Measurements from ENCODE around the gene AP5B1.

AP5B1 gene

DNA sequence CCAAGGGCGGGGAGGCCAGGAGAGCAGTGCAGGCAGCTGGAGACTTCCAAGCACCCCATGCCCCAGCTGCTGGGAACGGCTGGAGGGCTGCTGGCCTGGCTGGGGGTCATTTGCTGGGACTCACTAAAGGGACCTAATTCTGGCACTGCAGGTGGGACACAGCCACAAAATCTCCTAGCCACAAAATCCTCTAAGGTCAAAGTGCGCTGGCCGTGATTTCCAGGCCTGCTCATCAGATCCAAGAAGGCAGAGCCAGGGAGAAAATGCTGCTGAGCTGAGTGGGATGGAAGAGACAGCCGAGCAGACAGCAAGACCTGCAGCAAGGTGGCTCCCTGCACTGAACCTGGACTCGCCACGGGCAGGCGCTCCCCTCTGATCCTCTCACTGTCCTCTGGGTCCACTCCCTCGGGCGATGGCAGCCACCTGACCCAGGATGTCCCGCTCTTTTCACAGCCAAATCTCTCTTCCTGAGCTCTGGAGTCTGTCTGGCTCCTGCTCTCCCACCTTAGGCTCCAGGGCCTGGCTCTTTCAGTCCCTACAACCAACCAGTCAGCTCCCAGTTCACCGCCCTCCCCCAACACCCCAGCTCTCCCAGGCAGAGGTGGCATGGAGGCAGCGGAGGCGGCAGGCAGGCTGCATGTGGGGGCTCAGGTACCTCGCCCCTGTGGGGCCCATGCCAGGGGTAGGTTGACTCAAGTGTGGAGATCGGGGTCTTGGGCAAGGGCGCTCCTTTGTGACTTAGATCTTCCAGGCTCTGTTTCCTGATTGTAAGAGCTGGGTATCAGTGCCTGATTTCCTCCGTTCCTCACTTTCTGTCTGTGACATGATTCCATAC is 20.6 kb upstream of the AP5B1 start:
- no peak for DNase-seq (ENCODE audit: low read depth, low spot score)

DNA sequence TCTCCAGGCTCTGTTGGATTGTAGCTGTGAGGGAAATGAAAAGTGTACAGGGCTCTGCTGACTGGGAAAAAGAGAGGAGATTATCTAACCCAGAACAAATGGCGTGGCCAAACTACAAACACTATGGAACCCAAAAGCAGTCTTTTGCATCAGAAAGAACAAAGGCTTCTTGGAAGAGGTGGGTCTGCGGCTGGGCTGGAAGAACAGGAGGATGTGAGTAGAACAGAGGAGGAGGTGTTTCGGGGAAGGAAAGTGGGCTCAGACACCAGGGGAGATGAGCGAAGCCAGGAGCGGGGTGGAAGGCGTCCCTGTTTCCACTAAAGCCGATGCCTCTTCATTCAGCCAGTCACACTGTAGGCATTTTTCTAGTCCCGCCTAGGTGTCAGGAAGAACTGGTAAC is 18.1 kb upstream of the AP5B1 start:
- DNase-seq (ENCODE audit: low read depth, low spot score): no peak

DNA sequence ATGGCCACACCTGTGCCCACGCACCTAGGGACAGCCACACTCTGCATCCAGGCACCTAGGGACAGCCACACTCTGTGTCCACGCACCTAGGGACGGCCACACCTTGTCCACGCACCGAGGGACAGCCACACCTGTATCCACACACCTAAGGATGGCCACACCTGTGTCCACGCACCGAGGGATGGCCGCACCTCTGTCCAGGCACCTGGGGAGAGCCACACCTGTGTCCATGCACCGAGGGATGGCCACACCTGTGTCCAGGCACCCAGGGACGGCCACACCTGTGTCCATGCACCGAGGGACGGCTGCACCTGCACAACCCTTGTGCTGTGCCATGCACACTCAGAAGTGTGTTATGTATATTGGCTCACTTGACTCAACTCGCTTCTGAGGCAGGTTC is 16.9 kb upstream of the AP5B1 start:
- DNase-seq (ENCODE audit: low read depth, low spot score): no peak

DNA sequence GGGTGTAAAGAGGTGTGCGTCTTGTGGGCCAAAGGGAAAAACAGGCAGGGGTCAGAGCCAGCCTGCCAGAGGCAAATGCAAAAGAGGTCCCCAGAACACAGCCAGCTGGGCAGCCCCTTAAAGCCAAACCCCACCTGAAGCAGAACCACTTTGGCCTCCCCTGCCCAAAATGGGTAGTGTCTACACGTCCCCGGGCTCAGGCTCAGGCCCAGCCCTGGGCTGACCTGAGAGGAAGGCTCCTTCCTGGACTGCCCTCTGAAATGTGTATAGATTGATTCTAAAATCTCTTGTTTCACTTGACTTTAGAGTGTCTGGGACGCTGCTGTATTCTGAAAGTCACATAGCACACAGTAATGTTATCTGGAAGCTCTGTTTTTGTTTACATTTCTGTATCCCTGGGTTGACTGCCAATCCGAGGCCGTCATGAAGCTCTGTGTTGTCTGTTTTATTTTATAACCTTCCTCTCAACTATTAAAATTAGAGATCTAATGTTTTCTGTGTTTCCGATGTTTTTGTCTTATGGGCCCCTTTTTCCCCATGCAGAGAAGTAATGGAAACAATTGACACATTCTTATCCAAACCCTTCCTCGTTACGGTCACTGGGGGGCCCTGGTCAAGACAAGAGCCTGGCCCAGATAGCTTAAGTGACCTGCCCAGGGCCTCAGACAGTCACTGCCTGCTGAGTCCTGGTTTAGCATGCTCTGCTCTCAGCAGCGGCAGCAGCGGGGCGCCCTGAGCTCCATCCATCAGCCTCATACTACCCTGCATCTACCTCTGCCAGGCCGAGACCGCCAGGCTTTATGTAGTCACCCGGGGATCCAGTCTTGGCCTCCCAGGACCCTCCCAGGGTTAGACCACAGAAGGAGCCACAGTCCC is 16.2 kb upstream of the AP5B1 start:
- no peak for DNase-seq (ENCODE audit: low read depth, low spot score)

DNA sequence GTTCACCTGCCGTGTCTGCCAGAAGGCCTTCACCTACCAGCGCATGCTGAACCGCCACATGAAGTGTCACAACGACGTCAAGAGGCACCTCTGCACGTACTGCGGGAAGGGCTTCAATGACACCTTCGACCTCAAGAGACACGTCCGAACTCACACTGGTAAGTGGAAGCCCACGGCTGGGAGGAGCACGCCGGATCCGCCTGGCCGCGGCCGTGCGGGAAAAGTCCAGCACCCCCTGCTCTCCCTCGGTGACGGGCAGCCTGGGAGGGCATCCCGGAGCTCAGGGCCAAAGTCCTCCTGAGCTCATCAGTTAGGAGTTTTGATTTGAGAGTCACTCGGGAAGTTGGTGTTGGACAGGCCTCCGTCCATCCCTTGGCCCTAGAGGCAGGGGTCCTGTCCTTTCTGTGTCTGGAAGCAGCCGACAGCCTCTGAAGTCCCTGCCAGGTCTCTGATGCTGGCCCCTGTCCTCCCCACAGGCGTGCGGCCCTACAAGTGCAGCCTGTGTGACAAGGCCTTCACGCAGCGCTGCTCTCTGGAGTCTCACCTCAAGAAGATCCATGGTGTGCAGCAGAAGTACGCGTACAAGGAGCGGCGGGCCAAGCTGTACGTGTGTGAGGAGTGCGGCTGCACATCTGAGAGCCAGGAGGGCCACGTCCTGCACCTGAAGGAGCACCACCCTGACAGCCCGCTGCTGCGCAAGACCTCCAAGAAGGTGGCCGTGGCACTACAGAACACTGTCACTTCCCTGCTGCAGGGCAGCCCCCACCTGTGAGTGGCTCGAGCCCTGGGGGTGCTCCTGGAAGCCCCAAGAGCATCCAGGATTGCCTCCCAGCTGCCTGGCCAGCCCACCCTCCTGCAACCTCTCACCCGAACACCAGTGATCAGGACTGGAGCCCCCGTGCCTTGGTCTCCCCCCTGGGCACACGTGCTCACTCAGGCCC is 14.1 kb upstream of the AP5B1 start:
- DNase-seq (ENCODE audit: low read depth, low spot score): no peak

DNA sequence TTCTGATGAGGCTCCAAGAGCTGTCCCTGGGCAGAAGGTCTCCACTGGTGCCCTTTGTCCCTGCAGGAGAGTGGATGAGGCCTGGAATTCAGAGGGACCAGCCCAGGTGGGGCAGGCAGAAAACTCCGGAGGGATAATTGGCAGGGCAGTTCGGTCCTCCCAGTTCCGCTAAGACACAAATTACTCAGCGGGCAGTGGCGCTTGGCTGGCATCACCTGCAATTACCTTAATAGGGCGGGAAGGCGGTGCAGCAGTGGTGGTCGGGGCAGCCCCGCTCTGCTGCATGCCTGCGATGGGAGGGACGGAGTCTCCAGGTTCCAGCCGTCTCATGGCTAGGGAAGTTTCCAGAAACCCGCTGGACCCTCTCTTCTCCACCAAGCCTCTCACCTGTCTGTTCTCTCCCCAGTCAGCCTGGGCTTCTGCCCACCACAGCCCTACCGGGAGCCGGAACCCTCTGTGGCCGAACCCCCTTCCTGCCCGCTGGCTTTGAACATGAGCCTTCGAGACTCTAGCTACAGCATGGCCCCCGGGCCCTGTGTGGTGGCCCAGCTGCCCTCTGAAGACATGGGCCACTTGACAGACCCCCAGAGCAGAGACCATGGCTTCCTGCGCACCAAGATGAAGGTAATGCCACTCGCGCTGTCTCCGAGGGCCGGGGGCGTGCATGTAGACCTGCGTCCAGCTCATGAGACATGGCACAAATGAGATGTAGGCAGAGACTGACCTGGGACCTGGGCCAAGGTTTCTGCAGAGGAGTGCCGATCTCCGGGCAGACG is 13.0 kb upstream of the AP5B1 start:
- no peak for DNase-seq (ENCODE audit: low read depth, low spot score)

DNA sequence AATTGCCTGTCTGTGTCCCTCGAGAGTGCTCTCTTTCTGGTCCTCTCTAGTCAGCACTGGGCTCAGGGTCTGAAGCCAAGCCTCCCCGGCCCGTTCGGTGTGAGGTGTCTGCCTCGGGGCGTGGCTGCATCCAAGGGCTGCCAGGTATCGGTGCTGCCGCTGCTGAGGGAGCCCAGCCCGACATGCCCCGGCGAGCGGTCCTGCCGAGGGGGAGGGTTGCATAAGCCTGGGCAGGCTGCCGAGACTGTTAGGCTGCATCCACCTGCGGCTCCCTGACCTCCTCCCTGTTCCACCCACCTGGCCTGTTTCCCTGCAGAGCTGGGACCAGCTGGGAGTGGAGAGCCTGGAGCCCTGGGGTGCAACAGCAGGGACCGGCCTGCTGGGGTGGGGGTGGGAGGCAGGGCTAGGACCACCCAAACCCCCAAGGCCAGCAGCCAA is 12.4 kb upstream of the AP5B1 start:
- no peak for DNase-seq (ENCODE audit: low read depth, low spot score)

DNA sequence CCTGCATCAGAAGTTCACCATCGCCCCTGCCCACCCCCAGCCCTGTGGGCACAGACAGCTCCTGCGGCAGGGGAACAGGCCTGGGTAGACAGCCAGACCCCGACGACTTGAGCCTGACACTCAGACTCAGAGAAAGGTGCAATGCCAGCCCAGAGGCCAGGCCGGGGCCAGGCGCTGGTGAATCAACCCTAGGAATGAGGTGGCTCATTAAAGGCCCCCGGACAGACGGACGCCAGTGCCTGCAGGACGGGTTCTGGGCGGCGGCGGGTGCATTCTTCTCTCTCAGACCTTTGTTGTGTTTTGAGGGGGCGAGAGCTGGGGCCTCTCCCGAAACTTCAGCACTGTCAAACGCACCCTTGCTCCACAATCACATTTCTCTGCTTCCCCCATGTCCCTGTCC is 11.7 kb upstream of the AP5B1 start:
- no peak for DNase-seq (ENCODE audit: low read depth, low spot score)

DNA sequence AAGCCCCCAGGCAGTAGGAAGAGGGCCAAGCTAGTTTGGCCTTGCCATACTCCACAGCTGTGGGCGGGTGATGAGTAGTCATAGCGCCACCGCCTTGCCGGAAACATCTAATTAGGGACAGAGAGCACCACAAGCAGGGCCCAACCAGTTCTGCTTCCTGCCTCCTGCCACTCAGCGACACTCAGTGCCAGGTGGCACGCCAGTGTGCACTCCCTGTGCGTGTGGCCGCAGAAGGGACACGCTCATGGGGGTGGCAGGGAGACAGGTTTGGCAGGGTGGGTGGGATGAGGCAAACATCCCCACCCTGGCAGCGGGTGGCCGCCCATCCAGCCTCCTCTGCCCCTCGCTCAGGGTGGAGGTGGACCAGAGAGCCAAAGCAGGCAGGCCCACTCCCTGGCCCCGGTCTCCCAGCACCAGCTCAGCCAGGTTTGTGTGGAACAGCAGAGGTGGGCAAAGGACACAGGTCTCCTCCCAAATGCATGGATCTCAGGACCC is 11.0 kb upstream of the AP5B1 start:
- no peak for DNase-seq (ENCODE audit: low read depth, low spot score)

DNA sequence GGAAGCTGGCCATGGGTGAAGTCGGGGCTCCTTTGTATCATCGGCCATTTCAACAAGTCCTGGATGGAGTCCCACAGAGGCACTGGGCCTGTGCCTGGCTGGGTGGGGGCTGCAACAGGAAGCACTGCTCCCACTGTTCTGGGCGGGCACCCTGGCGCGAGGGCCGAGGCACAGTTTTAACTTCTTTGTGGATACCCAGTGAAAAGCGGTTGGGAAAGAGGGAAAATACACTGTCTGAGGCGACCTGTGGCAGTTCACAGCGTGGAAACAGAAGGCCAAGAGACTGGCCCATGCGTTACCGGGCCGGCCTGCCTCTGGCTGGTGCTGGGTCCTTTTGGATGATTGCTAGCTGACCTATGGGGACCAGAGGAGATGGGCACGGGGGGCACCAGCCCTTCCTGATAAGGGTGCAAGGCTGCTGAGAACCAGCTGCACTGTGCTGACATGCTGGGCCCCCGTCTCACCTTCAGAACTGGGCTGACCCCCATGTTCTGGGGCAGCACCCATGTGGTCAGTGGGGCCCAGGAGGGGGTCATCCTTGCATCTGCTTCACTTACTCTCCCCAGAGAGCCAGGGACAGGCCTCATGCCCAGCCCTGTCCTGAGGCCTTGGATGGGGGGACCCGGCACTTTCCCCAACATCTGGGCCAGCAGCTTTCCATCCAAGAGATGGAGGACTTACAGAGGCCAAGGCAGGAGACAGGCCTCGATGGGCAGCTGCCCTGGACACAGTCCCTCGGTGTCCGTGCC is 10.3 kb upstream of the AP5B1 start:
- DNase-seq (ENCODE audit: low read depth, low spot score): no peak

DNA sequence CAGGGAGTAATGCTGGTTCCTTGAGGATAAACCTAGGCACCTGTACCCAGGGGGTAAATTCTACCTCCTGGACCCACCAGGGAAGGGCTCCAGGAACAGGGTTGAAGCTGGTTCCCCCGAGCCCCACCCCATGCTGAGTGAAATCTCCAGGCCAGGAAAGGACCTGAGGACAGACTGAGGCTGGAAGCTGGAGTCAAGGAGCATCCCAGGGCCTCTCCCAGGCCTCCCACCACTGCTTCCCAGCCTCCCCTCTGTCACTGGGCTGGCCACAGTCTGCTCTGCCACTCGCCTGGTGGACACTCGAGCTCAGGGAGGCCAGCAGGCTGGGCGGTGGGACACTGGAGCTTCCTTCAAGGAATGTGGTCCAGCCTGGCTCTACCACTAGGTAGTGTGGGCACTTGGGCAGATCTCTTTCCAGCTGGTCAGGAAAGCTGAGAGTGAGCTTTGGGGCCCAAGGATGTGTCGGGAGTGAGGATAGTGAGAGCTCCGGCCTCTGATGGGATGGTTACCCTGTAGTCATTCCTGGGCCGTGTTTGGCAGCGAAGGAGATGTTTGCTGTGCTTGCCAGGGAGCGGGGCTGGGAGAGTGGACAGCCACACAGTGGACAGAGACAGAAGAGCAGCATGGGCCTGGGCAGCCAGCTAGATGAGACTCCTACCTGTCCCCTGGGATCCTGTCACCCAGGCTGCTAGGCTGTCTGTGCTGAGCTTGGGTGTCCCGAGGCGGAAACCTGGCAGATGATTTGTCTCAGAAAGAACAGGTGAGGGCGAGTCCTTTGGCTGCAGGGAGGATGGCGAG is 9.5 kb upstream of the AP5B1 start:
- DNase-seq (ENCODE audit: low read depth, low spot score): no peak

DNA sequence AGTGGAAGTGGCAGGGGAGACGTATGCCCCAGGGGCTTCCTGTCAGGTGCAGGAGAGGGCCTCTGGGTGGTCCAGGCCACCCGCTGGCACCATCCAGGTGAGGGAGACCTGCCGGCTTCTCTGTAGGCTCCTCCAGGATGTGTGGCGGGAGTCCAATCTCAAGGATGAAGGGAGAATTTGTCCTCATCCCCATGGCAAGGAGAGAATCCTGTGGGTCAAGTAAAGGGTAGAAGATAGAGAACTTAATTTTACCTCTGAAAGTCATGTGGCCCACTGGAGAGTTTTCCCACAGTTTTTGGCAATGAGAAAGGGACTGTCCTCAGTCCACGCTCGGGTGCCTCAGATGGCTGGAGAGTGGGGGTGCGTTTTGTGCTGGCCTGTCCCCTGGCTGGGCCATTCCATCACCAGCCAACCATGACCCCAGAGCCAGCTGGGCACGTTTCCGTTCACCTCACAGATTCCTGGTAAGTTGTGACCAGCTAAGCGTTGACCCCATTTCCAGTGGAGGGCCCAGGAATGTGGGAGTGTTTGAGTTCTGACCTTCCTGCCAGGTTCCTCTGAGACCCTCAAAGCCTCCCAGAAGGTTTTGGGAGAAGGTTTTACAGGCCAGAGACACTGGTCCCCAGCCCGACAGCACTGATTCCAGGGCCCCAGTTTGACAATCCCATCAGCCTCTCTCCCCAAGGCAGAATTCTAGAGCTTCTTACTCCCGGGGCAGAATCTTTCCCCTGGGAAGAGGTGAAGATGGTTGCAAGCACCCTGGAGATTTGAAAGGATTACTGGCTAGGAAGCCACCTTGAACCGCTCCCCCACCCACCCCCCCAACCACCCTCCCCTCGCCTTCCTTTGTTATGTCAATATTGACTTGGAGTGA is 8.7 kb upstream of the AP5B1 start:
- DNase-seq (ENCODE audit: low read depth, low spot score): no peak

DNA sequence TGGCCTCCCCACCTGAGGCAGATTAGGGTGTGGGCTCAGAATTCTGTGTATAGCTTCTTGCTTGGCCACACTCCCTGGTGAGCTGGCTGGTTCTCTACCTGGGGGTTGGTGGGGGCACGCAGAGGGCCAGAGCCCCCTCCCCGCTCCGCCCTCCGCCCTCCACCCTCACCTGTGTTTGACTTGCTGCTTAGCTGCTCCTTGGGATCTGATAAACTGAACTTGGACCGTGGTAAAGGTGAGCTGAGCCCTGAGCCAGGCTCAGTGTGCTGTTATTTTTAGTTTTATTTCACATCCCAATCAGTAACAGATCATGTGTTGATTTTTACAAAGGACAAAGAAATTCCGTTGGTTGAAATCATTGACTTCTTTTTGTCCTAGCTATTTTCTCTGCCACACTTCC is 8.0 kb upstream of the AP5B1 start:
- no peak for DNase-seq (ENCODE audit: low read depth, low spot score)

DNA sequence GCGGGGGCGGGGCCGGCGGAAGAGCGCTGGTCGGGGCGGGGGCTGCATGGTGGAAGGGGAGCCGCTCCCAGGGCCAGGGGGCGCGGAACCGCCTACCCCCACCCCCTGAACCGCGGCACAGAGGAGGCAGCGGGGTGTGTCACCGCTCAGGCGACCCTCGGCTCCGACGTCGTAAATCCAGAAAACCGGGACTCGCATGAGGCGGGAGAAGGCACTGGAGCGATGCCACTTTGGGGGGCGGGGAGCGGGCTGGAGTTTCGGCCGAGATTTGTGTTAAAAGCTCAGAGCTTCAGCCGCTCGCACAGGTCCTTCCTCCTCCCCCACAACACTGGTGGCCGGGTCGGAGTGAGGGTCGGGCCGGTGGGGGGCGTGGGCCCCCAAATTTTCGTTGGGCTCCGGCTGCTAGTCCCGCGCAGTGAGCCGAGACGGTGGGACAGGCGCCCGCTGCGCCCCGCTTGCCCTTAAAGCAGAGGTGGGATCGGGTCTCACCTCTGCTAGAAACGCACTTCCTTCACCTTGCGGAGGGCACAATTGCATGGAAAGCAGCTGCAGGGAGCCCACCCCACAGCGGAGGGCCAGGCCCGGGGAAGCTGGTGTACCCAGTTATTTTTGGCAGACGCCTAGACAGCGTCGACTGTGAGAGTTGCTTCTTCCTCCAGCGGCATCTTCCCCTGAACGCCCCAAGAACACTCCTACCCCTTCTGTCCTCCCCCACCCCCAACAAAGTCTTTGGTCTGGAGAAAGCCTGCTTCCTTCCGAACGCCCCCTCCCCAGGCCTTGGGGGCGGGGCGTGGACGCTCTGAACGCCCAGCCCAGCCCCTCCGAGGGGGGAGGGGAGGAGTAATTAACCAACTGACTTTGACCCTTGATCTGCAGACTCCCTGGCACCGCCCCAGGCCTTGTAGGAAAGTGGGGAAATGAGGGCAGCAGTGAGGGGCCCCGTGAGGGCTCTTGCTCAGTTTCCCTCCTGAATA is 7.2 kb upstream of the AP5B1 start:
- no peak for DNase-seq (ENCODE audit: low read depth, low spot score)

DNA sequence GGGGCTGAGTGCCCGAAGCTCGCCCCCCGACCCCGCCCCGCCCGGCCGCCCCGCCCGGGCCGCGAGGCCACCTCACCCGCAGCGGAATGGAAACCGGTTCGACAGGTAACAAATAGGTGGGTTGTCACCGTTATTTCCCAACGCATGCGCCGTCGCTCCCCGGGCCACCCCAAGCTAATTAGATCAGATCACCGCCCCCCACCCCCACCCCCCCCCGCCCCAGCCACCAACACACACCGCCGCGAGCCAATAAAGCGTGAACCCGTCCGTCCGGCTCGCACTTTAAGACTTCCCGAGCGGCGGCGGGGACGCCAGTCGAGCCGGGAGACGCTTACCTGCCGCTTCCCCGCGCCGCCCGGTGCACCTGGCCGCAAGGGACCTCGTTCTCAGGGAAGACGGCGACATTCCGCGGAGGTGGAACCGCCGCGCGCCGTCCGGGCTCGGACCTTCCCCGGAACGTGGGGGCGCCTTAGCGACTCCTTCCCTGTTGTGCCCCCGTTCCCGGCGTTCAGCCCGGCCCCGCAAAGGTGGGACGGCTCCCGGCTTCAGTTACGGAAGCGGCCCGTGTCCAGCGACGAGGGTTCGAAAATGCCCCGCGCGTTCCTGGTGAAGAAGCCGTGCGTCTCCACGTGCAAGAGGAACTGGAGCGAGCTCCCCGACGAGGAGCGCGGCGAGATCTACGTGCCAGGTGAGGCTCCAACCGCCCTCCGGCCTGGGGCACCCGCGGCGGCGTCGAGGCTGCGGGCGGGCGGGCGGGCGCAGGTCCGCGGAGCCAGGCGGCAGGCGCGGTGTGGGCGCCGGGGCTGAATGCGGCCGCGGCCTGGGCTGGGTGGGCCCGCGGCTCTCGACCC is 6.2 kb upstream of the AP5B1 start, which contains the start of gene OVOL1:
Gene OVOL1 (plus strand): TSS at position 278 of the 851 bp plus-strand sequence. CDS start 311 bp downstream, at position 589.
- no peak for DNase-seq (ENCODE audit: low read depth, low spot score)
